ENCODE data around the gene OXT.
A peak's percentile ranks its signal among the peaks of the same experiment; 100 is the strongest.

OXT gene

GRCh38 chr20:3068986-3069900 lies 2.2 kb upstream of the OXT start:
- peak; percentile 64 to 84; a peak in 3 of 4 replicates for TF ChIP-seq REST (IDR thresholded peaks at IDR 0.05; ENCODE audit: insufficient read depth in 1 of 2, low read depth in 2 of 2, low read length in 2 of 2)
- TF ChIP-seq TAF1 (IDR thresholded peaks at IDR 0.05; ENCODE audit: borderline replicate concordance, insufficient read depth, low read length) = no peak

- TF ChIP-seq POLR2AphosphoS5 (IDR thresholded peaks at IDR 0.05; ENCODE audit: low read depth, low read length) = no peak
- no peak for TF ChIP-seq SIN3A (IDR thresholded peaks at IDR 0.05; ENCODE audit: borderline replicate concordance, insufficient read depth, low read length)
- no peak for TF ChIP-seq TAF1 (IDR thresholded peaks at IDR 0.05; ENCODE audit: borderline replicate concordance, insufficient read depth, low read length)
- no peak for TF ChIP-seq REST (IDR thresholded peaks at IDR 0.05; ENCODE audit: insufficient read depth in 1 of 2, low read depth in 2 of 2, low read length in 2 of 2)
- TF ChIP-seq FOXP2 (optimal IDR thresholded peaks at IDR 0.05; ENCODE audit: borderline replicate concordance, extremely low read depth, extremely low read length, insufficient read depth) = no peak
Measured at GRCh38 chr20:3070725-3071124, 695 bp upstream of the OXT start.

- no peak for TF ChIP-seq SIN3A (IDR thresholded peaks at IDR 0.05; ENCODE audit: borderline replicate concordance, insufficient read depth, low read length)
- no peak for TF ChIP-seq REST (IDR thresholded peaks at IDR 0.05; ENCODE audit: insufficient read depth in 1 of 2, low read depth in 2 of 2, low read length in 2 of 2)
- no peak for TF ChIP-seq POLR2AphosphoS5 (IDR thresholded peaks at IDR 0.05; ENCODE audit: low read depth, low read length)
- TF ChIP-seq TAF1 (IDR thresholded peaks at IDR 0.05; ENCODE audit: borderline replicate concordance, insufficient read depth, low read length) = no peak
- no peak for TF ChIP-seq FOXP2 (optimal IDR thresholded peaks at IDR 0.05; ENCODE audit: borderline replicate concordance, extremely low read depth, extremely low read length, insufficient read depth)
Measured at GRCh38 chr20:3071266-3071609, 182 bp upstream of the OXT start.

DNA sequence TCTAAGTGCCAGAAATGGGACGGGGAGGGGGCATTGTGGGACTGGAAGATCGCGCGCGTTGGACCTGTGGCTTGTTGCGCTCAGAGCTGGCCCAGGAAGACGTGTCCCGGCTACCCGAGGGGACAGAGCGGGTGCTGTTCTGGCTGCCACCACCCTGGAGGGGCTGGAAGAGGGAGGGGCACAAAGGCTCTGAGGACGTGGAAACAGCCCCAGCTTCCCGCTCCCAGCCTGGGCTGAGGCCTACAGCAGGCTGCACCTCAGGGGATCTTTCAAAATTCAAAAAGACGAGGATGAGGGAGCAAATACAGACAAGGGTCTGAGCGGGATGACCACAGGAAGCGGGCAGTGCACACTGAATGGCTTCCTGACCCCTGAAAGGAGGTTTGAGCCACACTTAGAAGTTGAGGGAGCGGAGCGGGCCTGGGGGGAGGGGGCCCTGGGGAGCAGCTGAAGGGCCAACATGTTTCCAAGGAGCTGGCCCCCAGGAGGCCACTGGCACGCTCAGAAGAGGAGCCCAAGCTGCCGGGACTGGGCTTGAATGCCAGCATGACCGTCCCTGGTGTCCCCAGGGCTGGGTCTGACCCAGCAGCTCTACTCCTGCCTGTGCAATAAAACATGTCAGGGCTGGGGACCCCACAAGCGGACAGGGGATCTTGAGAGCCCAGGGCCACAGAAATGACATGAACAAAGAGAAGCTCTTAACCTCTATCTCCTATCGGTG lies 1.3 kb downstream of the OXT start:
- no peak for TF ChIP-seq FOXP2 (optimal IDR thresholded peaks at IDR 0.05; ENCODE audit: borderline replicate concordance, extremely low read depth, extremely low read length, insufficient read depth)
- no peak for TF ChIP-seq REST (IDR thresholded peaks at IDR 0.05; ENCODE audit: insufficient read depth in 1 of 2, low read depth in 2 of 2, low read length in 2 of 2)
- no peak for TF ChIP-seq POLR2AphosphoS5 (IDR thresholded peaks at IDR 0.05; ENCODE audit: low read depth, low read length)
- no peak for TF ChIP-seq TAF1 (IDR thresholded peaks at IDR 0.05; ENCODE audit: borderline replicate concordance, insufficient read depth, low read length)
- no peak for TF ChIP-seq SIN3A (IDR thresholded peaks at IDR 0.05; ENCODE audit: borderline replicate concordance, insufficient read depth, low read length)

All from PFSK-1 (cell line).